Caki2 (cell line): Measurements from ENCODE around the gene ALDH16A1. TPM values are rescaled to one million over a fixed set of nuclear protein-coding genes. Genes with fewer than 3 reads are reported as not detected.

ENCODE experiments used
- total RNA-seq: library from RNA; depleted of rRNA; stranded (reverse); fragments of >200 nt; shearing (Covaris generic); gene quantifications from 2 replicates; pipeline ENCODE4 v1.2.3, GENCODE V29; 2014; ENCODE audit warnings: low replicate concordance; rRNA removed

Gene ALDH16A1
- total RNA-seq, 1 experiment from 2014 or later: 88.7 TPM

Other genes starting within 250 kb of the ALDH16A1 start
- gene SLC6A16, start 128.0 kb upstream of the ALDH16A1 start, total RNA-seq: 0.90 and 1.6 TPM in 2 replicates
- gene CD37, start 117.8 kb upstream of the ALDH16A1 start, total RNA-seq: not detected in 2 replicates
- 36.8 and 42.4 TPM in 2 replicates for gene TEAD2, start 90.8 kb upstream of the ALDH16A1 start, total RNA-seq
- gene DKKL1, start 89.3 kb upstream of the ALDH16A1 start, total RNA-seq: 0.30 TPM in 1 of 2 replicates, not detected in the other
- gene KASH5, start 65.0 kb upstream of the ALDH16A1 start, total RNA-seq: 0.30 TPM in 1 of 2 replicates, not detected in the other
- gene PTH2, start 29.8 kb upstream of the ALDH16A1 start, total RNA-seq: not detected in 2 replicates
- not detected in 2 replicates for gene GFY, start 27.8 kb upstream of the ALDH16A1 start, total RNA-seq
- gene SLC17A7, start 11.7 kb upstream of the ALDH16A1 start, total RNA-seq: not detected in 2 replicates
- gene PIH1D1, start 1.4 kb upstream of the ALDH16A1 start, total RNA-seq: 142 and 146 TPM in 2 replicates
- gene FLT3LG, start 21.0 kb downstream of the ALDH16A1 start, total RNA-seq: 0.35 and 0.71 TPM in 2 replicates
- gene RPL13A, start 34.4 kb downstream of the ALDH16A1 start, total RNA-seq: 2,724 and 3,070 TPM in 2 replicates
- gene RPS11, start 43.2 kb downstream of the ALDH16A1 start, total RNA-seq: 2,936 and 3,126 TPM in 2 replicates
- 75.4 and 121 TPM in 2 replicates for gene FCGRT, start 59.4 kb downstream of the ALDH16A1 start, total RNA-seq
- gene RCN3, start 74.8 kb downstream of the ALDH16A1 start, total RNA-seq: 0.27 and 0.52 TPM in 2 replicates
- 172 and 190 TPM in 2 replicates for gene NOSIP, start 127.3 kb downstream of the ALDH16A1 start, total RNA-seq
- gene PRRG2, start 128.1 kb downstream of the ALDH16A1 start, total RNA-seq: 9.5 TPM in 1 of 2 replicates, not detected in the other
- 1.3 and 2.3 TPM in 2 replicates for gene PRR12, start 138.0 kb downstream of the ALDH16A1 start, total RNA-seq
- gene RRAS, start 186.9 kb downstream of the ALDH16A1 start, total RNA-seq: 140 and 190 TPM in 2 replicates
- gene SCAF1, start 189.0 kb downstream of the ALDH16A1 start, total RNA-seq: 18.5 and 28.2 TPM in 2 replicates
- 116 and 227 TPM in 2 replicates for gene IRF3, start 212.6 kb downstream of the ALDH16A1 start, total RNA-seq
- 3.0 TPM in 1 of 2 replicates, not detected in the other for gene BCL2L12, start 212.7 kb downstream of the ALDH16A1 start, total RNA-seq
- 432 and 563 TPM in 2 replicates for gene PRMT1, start 224.0 kb downstream of the ALDH16A1 start, total RNA-seq
- 1.1 and 3.2 TPM in 2 replicates for gene ADM5, start 236.4 kb downstream of the ALDH16A1 start, total RNA-seq
- gene CPT1C, start 237.9 kb downstream of the ALDH16A1 start, total RNA-seq: 21.2 and 26.7 TPM in 2 replicates